NCI-H2227 (cell line): Measurements from ENCODE around the gene FASN.

Experiments used
- DNase-seq: peaks from one replicate; lab custom pipeline; 2025; ENCODE audit not compliant: unreplicated experiment; lab: John Stamatoyannopoulos, UW

FASN gene

GRCh38 chr17:82059272-82060000, 38.6 kb downstream of the FASN start:
- no peak for DNase-seq

GRCh38 chr17:82058855-82059249, 39.2 kb downstream of the FASN start:
- no peak for DNase-seq

- DNase-seq = no peak
These were observed 39.7 kb downstream of the FASN start for GRCh38 chr17:82058230-82058854.

- no peak for DNase-seq
These were observed 41.1 kb downstream of the FASN start for GRCh38 chr17:82056729-82057621.

GRCh38 chr17:82055965-82056728, 41.9 kb downstream of the FASN start:
- no peak for DNase-seq

- no peak for DNase-seq
These were observed 42.7 kb downstream of the FASN start for GRCh38 chr17:82055023-82055964.

- DNase-seq = no peak
These were observed 43.5 kb downstream of the FASN start for GRCh38 chr17:82054351-82055022.

- DNase-seq = no peak
These were observed 44.3 kb downstream of the FASN start for GRCh38 chr17:82053556-82054263.

GRCh38 chr17:82053130-82053529, 44.9 kb downstream of the FASN start:
- DNase-seq = no peak

GRCh38 chr17:82052638-82053059, 45.4 kb downstream of the FASN start:
- DNase-seq = no peak

- peak; percentile 85 for DNase-seq
These were observed 46.0 kb downstream of the FASN start, which contains the start of the genes GPS1 and RFNG for GRCh38 chr17:82051776-82052637. TSS of gene GPS1 (plus strand) at chr17:82051898. CDS start at chr17:82051932, 34 bp downstream. TSS of gene RFNG (minus strand) at chr17:82051811. CDS start at chr17:82051766, 45 bp downstream.

GRCh38 chr17:82050761-82051641, 47.0 kb downstream of the FASN start:
- peak; percentile 26 for DNase-seq

GRCh38 chr17:82050152-82050760, 47.8 kb downstream of the FASN start:
- no peak for DNase-seq

- DNase-seq = no peak
These were observed 48.5 kb downstream of the FASN start for GRCh38 chr17:82049521-82049971.

GRCh38 chr17:82049106-82049505, 48.9 kb downstream of the FASN start:
- no peak for DNase-seq

- DNase-seq = no peak
These were observed 49.5 kb downstream of the FASN start for GRCh38 chr17:82048571-82048971.
